ENCODE results near the gene TFF3. TPM values are rescaled to one million over a fixed set of nuclear protein-coding genes. Genes with fewer than 3 reads are reported as not detected.

The TFF3 gene
- total and polyA plus RNA-seq, 5 experiments from 2014 or later, result not detected

- H3K4me1 Mint-ChIP-seq, result peaks cover 0 to 4% (median 0%) of the 10 kb centered on the region in 4 donors
- ATAC-seq (no peak), DNase-seq (no peak)
- H3K27me3 Mint-ChIP-seq, result no peaks in the 10 kb centered on the region
- H3K36me3 Mint-ChIP-seq, result peaks cover 0 to 57% (median 10%) of the 10 kb centered on the region in 3 donors
- POLR2A ChIA-PET, result no interaction called here
- no peaks in the 10 kb centered on the region for H3K9me3 Mint-ChIP-seq
- peak overlapping the region in 1 of 10 donors; percentile 67 for H3K27ac Mint-ChIP-seq
- no peak overlapping the region for H3K4me3 Mint-ChIP-seq
Observed at GRCh38 chr21:42276526-42277154, 38.6 kb downstream of the TFF3 start.

GRCh38 chr21:42276076-42276475 is 39.1 kb downstream of the TFF3 start:
- Mint-ChIP-seq H3K9me3 (no peaks in the 10 kb centered on the region), H3K4me3 (no peak overlapping the region), H3K4me1 (peaks cover 0 to 6% (median 0%) of the 10 kb centered on the region in 4 donors), H3K36me3 (peaks cover 0 to 63% (median 10%) of the 10 kb centered on the region in 3 donors), H3K27me3 (no peaks in the 10 kb centered on the region), H3K27ac (no peak overlapping the region)
- ATAC-seq (no peak), DNase-seq (no peak)
- POLR2A ChIA-PET, result no interaction called here

- Mint-ChIP-seq H3K27me3 (no peaks in the 10 kb centered on the region), H3K4me1 (peaks cover 9 to 19% (median 18%) of the 10 kb centered on the region in 4 donors), H3K36me3 (peaks cover 0 to 47% (median 8%) of the 10 kb centered on the region in 3 donors)
Observed at GRCh38 chr21:42272984-42273600, 42.1 kb downstream of the TFF3 start.

DNA sequence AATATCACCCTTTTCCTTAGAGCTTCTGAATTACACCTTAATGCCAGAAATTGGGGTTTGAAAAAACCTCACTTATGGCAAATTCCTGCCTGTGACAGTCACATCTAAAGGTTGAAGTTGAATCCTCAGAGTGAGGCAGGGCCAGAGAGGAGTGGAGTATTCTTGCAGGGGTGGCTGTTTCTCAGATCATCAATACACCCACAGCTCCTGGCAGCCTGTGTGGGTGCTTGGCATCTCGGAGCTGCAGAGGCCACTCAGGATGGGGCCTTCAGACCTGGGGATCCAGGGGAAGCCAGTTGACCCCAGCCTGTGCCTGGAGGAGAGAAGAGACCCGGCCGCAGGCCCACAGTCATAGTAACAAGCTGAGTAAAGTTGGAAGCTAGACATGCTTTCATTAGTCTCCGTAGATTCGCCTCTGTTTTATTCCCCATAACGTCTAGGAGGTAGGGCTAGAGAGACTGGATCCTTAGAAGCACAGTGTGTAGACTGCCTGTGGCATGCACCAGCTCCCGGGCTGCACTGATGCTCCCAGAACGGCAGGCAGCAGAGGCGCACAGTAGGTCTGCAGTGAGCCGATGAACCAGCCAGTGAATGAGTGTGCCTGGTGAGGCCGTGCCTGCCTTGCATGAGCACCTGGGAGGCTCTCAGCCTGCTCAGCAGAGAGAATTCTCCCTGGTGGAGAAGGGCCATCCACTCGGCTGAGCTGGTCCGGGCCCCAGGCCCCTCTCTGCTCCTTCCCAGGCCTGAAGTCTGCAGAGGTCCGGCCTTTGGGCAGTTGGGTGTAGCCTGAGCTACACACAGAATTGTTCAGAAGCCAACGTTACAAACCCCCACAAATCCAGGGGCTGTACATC is 42.9 kb downstream of the TFF3 start:
- DNase-seq (no peak), ATAC-seq (no peak)
- POLR2A ChIA-PET, result interaction anchor here (0.8 kb wide), 1 partner anchor 155 kb away, joined by 3 read pairs; no protein-coding TSS in a partner anchor
- Mint-ChIP-seq H3K4me1 (peaks cover 13 to 26% (median 23%) of the 10 kb centered on the region in 4 donors), H3K36me3 (peaks cover 0 to 39% (median 6%) of the 10 kb centered on the region in 3 donors), H3K4me3 (no peak overlapping the region), H3K9me3 (no peaks in the 10 kb centered on the region), H3K27me3 (no peaks in the 10 kb centered on the region), H3K27ac (no peak overlapping the region)

More at GRCh38 chr21:42272984-42273600, 42.1 kb downstream of the TFF3 start:
- Mint-ChIP-seq H3K27ac (no peak overlapping the region), H3K9me3 (no peaks in the 10 kb centered on the region), H3K4me3 (no peak overlapping the region)
- ATAC-seq (no peak), DNase-seq (no peak)
- POLR2A ChIA-PET, result no interaction called here

- ATAC-seq, result no peak
- Mint-ChIP-seq H3K4me3 (no peak overlapping the region), H3K27me3 (no peaks in the 10 kb centered on the region), H3K9me3 (no peaks in the 10 kb centered on the region), H3K4me1 (peaks cover 23 to 37% (median 35%) of the 10 kb centered on the region in 4 donors), H3K27ac (peak overlapping the region in 2 of 10 donors; percentile 12 to 56), H3K36me3 (peaks cover 0 to 31% (median 6%) of the 10 kb centered on the region in 3 donors)
- POLR2A ChIA-PET, result interaction anchor here (0.8 kb wide), 1 partner anchor 153 kb away, joined by 3 read pairs; no protein-coding TSS in a partner anchor
- no peak for DNase-seq
Observed at GRCh38 chr21:42271065-42271464, 44.1 kb downstream of the TFF3 start.

DNA sequence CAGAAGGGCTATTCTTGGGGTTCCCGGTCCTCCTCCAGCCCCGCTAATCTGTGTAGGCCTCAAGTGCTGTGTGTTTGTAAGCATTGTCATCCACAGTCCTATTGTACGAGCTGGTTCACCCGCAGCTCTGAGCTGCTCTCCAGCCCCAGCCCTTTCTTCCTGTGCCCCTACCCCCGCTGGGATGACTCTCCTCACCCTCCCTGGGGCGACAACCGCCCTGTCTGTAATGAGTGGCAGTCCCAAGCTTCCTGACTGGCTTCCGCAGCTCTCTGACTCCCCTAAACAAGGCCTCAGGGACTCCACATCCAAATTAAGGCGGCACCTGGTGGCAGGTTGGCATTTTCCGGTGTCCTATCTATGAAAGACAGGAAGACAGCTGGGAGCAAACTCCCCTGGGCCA is 45.8 kb downstream of the TFF3 start:
- POLR2A ChIA-PET, result interaction anchor here (0.7 to 1.7 kb wide), 2 partner anchors 11 to 146 kb away, joined by 3 read pairs; no protein-coding TSS in a partner anchor
- H3K4me3 Mint-ChIP-seq, result peak overlapping the region in 9 of 10 donors; percentile 5 to 78 (median 67)
- H3K27ac Mint-ChIP-seq, result peak overlapping the region in 9 of 10 donors; percentile 40 to 94 (median 81)
- no peaks in the 10 kb centered on the region for H3K9me3 Mint-ChIP-seq
- ATAC-seq (peak; percentile 14 to 29), DNase-seq (peak in 2 of 10 donors; percentile 7 to 13)
- H3K27me3 Mint-ChIP-seq, result no peaks in the 10 kb centered on the region
- H3K36me3 Mint-ChIP-seq, result peaks cover 0 to 22% (median 2%) of the 10 kb centered on the region in 3 donors
- peaks cover 26 to 47% (median 41%) of the 10 kb centered on the region in 4 donors for H3K4me1 Mint-ChIP-seq

DNA sequence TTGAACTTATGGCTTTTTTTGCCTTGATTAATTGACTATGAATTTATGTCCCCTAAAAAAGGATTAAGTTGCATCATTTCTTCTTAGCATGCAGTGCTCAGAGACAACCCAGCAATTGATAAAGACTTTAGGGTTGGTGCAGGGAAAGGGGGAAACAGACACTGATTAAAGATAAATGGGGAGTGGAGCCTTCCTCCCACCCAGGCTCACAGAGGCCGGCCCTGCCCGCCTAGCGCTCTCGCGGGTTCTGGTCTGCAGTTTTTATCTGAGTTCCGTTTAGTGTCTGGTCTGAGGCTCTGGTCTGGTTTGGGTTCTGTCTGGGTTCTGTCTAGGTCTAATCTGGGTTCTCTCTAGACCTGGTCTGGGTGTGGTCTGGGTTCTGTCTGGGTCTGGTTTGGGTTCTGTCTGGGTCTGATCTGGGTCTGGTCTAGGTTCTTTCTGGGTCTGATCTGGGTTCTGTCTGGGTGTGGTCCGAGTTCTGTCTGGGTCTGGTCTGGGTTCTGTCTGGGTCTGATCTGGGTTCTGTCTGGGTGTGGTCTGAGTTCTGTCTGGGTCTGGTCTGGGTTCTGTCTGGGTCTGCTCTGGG is 48.1 kb downstream of the TFF3 start:
- Mint-ChIP-seq H3K4me1 (peaks cover 32 to 56% (median 52%) of the 10 kb centered on the region in 4 donors), H3K4me3 (peak overlapping the region in 9 of 10 donors; percentile 9 to 82 (median 77)), H3K27ac (peak overlapping the region; percentile 51 to 94 (median 73)), H3K9me3 (no peaks in the 10 kb centered on the region), H3K36me3 (peaks cover 0 to 16% (median 0%) of the 10 kb centered on the region in 3 donors), H3K27me3 (no peaks in the 10 kb centered on the region)
- DNase-seq (no peak), ATAC-seq (no peak)
- POLR2A ChIA-PET, result no interaction called here

GRCh38 chr21:42265231-42265812 is 49.9 kb downstream of the TFF3 start:
- H3K4me1 Mint-ChIP-seq, result peaks cover 32 to 59% (median 52%) of the 10 kb centered on the region in 4 donors
- H3K4me3 Mint-ChIP-seq, result no peak overlapping the region
- no peak for DNase-seq
- no peaks in the 10 kb centered on the region for H3K9me3 Mint-ChIP-seq
- ATAC-seq, result no peak
- H3K36me3 Mint-ChIP-seq, result peaks cover 0 to 8% (median 0%) of the 10 kb centered on the region in 3 donors
- no peaks in the 10 kb centered on the region for H3K27me3 Mint-ChIP-seq
- POLR2A ChIA-PET, result interaction anchor here (0.6 to 1.0 kb wide), 2 partner anchors 29 to 120 kb away, joined by 3 read pairs; no protein-coding TSS in a partner anchor
- H3K27ac Mint-ChIP-seq, result peak overlapping the region in 4 of 10 donors; percentile 10 to 90 (median 68)

GRCh38 chr21:42264245-42265195 is 50.7 kb downstream of the TFF3 start:
- peaks cover 0 to 8% (median 0%) of the 10 kb centered on the region in 3 donors for H3K36me3 Mint-ChIP-seq
- POLR2A ChIA-PET, result interaction anchor here (1.0 kb wide), 1 partner anchor 119 kb away, joined by 3 read pairs; no protein-coding TSS in a partner anchor
- H3K27ac Mint-ChIP-seq, result peak overlapping the region in 6 of 10 donors; percentile 9 to 90 (median 66)
- no peak for DNase-seq
- no peaks in the 10 kb centered on the region for H3K9me3 Mint-ChIP-seq
- H3K27me3 Mint-ChIP-seq, result no peaks in the 10 kb centered on the region
- ATAC-seq, result no peak
- peak overlapping the region in 1 of 10 donors; percentile 2 for H3K4me3 Mint-ChIP-seq
- H3K4me1 Mint-ChIP-seq, result peaks cover 30 to 61% (median 48%) of the 10 kb centered on the region in 4 donors

GRCh38 chr21:42263591-42264131 is 51.5 kb downstream of the TFF3 start:
- H3K27me3 Mint-ChIP-seq, result no peaks in the 10 kb centered on the region
- DNase-seq, result no peak
- peaks cover 0 to 8% (median 0%) of the 10 kb centered on the region in 3 donors for H3K36me3 Mint-ChIP-seq
- POLR2A ChIA-PET, result no interaction called here
- peak overlapping the region in 1 of 10 donors; percentile 59 for H3K27ac Mint-ChIP-seq
- no peak for ATAC-seq
- H3K4me1 Mint-ChIP-seq, result peaks cover 25 to 57% (median 45%) of the 10 kb centered on the region in 4 donors
- H3K9me3 Mint-ChIP-seq, result no peaks in the 10 kb centered on the region
- H3K4me3 Mint-ChIP-seq, result no peak overlapping the region

DNA sequence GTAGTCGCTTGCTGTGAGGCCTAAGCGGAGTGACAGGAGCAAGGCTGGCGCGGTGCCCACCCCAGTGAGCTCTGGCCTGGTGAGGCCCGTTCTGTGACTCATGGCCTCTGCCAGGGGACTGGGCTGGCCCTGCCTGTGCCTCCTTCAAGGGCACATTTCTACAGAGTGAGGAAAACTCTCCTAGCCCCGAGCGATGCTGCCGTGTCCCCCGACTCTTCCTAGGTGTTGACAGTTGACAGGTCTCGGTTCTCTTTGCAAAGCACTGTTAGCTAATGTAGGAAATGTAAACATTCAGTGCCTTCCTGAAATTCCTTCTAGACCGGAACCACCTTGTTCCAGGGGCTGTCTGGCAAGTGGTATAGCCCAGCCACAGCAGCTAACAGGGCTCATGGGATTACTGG is 52.4 kb downstream of the TFF3 start:
- H3K4me1 Mint-ChIP-seq, result peaks cover 24 to 56% (median 44%) of the 10 kb centered on the region in 4 donors
- H3K36me3 Mint-ChIP-seq, result peaks cover 0 to 8% (median 0%) of the 10 kb centered on the region in 3 donors

More for the DNA sequence above, 52.4 kb downstream of the TFF3 start:
- DNase-seq, result no peak
- Mint-ChIP-seq H3K9me3 (no peaks in the 10 kb centered on the region), H3K4me3 (no peak overlapping the region), H3K27ac (no peak overlapping the region), H3K27me3 (no peaks in the 10 kb centered on the region)
- POLR2A ChIA-PET, result no interaction called here
- no peak for ATAC-seq
